Measurements from ENCODE around the gene FUOM. TPM values are rescaled to one million over a fixed set of nuclear protein-coding genes. Genes with fewer than 3 reads are reported as not detected.
A peak's percentile ranks its signal among the peaks of the same experiment; 100 is the strongest.

The FUOM gene
- total RNA-seq, 1 donor from 2014 or later, result 32.2 TPM

- Mint-ChIP-seq H3K9me3 (ENCODE audit: low read depth) (no peaks in the 10 kb centered on the region), H3K36me3 (ENCODE audit: low read depth) (no peaks in the 10 kb centered on the region), H3K4me3 (ENCODE audit: unreplicated experiment) (no peak overlapping the region), H3K4me1 (ENCODE audit: low read depth) (peaks cover 23% of the 10 kb centered on the region), H3K27me3 (ENCODE audit: low read depth) (peaks cover 22% of the 10 kb centered on the region), H3K27ac (ENCODE audit: unreplicated experiment) (no peak overlapping the region)
- DNase-seq (ENCODE audit: low spot score), result peak; percentile 77
- no peak for TF ChIP-seq CTCF (IDR thresholded peaks at IDR 0.05)
Observed at GRCh38 chr10:133332936-133333699, 24.7 kb downstream of the FUOM start.

GRCh38 chr10:133329491-133330202 is 28.2 kb downstream of the FUOM start:
- no peaks in the 10 kb centered on the region for H3K36me3 Mint-ChIP-seq (ENCODE audit: low read depth)
- H3K9me3 Mint-ChIP-seq (ENCODE audit: low read depth), result no peaks in the 10 kb centered on the region
- peak overlapping the region; percentile 94 for H3K27ac Mint-ChIP-seq (ENCODE audit: unreplicated experiment)
- H3K27me3 Mint-ChIP-seq (ENCODE audit: low read depth), result peaks cover 19% of the 10 kb centered on the region
- TF ChIP-seq CTCF (IDR thresholded peaks at IDR 0.05), result peak; percentile 99
- DNase-seq (ENCODE audit: low spot score), result peak; percentile 95
- H3K4me1 Mint-ChIP-seq (ENCODE audit: low read depth), result peaks cover 43% of the 10 kb centered on the region
- peak overlapping the region; percentile 55 for H3K4me3 Mint-ChIP-seq (ENCODE audit: unreplicated experiment)

GRCh38 chr10:133328358-133329343 is 29.2 kb downstream of the FUOM start:
- Mint-ChIP-seq H3K27ac (ENCODE audit: unreplicated experiment) (peak overlapping the region; percentile 94), H3K9me3 (ENCODE audit: low read depth) (no peaks in the 10 kb centered on the region), H3K4me1 (ENCODE audit: low read depth) (peaks cover 43% of the 10 kb centered on the region), H3K36me3 (ENCODE audit: low read depth) (no peaks in the 10 kb centered on the region), H3K4me3 (ENCODE audit: unreplicated experiment) (no peak overlapping the region), H3K27me3 (ENCODE audit: low read depth) (peaks cover 16% of the 10 kb centered on the region)
- peak; percentile 82 for DNase-seq (ENCODE audit: low spot score)
- no peak for TF ChIP-seq CTCF (IDR thresholded peaks at IDR 0.05)

GRCh38 chr10:133327651-133328357 is 30.0 kb downstream of the FUOM start:
- H3K4me3 Mint-ChIP-seq (ENCODE audit: unreplicated experiment), result no peak overlapping the region
- peak overlapping the region; percentile 68 for H3K27ac Mint-ChIP-seq (ENCODE audit: unreplicated experiment)

More at GRCh38 chr10:133327651-133328357, 30.0 kb downstream of the FUOM start:
- H3K4me1 Mint-ChIP-seq (ENCODE audit: low read depth), result peaks cover 43% of the 10 kb centered on the region
- peak; percentile 86 for DNase-seq (ENCODE audit: low spot score)
- no peaks in the 10 kb centered on the region for H3K9me3 Mint-ChIP-seq (ENCODE audit: low read depth)
- H3K36me3 Mint-ChIP-seq (ENCODE audit: low read depth), result no peaks in the 10 kb centered on the region
- H3K27me3 Mint-ChIP-seq (ENCODE audit: low read depth), result peaks cover 10% of the 10 kb centered on the region
- no peak for TF ChIP-seq CTCF (IDR thresholded peaks at IDR 0.05)
